ENCODE measurements around the gene OR4K14.

DNA sequence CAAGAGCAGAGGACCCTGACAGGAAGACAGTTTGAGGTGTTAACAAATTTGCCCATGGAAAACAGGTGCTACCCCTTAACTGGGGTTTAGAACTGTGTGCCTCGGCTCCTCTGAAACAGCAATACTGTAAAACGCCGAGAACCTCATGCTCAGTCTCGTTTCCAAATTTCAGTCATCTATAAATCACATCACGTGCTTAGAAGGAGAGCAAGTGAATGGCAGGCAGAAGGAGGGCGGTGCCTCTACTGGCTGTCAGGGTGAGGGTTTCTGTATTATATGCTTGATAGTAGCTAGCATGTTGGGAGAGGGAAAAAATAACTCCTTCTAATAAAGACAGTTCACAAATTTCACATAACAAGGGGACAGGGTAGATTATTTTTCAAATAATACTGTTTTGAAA, 12.0 kb upstream of the OR4K14 start:
- TF ChIP-seq, protein P1, sequence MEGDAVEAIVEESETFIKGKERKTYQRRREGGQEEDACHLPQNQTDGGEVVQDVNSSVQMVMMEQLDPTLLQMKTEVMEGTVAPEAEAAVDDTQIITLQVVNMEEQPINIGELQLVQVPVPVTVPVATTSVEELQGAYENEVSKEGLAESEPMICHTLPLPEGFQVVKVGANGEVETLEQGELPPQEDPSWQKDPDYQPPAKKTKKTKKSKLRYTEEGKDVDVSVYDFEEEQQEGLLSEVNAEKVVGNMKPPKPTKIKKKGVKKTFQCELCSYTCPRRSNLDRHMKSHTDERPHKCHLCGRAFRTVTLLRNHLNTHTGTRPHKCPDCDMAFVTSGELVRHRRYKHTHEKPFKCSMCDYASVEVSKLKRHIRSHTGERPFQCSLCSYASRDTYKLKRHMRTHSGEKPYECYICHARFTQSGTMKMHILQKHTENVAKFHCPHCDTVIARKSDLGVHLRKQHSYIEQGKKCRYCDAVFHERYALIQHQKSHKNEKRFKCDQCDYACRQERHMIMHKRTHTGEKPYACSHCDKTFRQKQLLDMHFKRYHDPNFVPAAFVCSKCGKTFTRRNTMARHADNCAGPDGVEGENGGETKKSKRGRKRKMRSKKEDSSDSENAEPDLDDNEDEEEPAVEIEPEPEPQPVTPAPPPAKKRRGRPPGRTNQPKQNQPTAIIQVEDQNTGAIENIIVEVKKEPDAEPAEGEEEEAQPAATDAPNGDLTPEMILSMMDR (IDR thresholded peaks at IDR 0.05): no peak
- no peak for TF ChIP-seq POLR2A (IDR thresholded peaks at IDR 0.05)
